Measurements from ENCODE around the gene ITGA8. TPM values are rescaled to one million over a fixed set of nuclear protein-coding genes. Genes with fewer than 3 reads are reported as not detected.

Gene ITGA8
- total and polyA plus RNA-seq, 2 of the 13 experiments (the other 11 are each of a cell fraction or from before 2014, with no cell fraction given): not detected

DNA sequence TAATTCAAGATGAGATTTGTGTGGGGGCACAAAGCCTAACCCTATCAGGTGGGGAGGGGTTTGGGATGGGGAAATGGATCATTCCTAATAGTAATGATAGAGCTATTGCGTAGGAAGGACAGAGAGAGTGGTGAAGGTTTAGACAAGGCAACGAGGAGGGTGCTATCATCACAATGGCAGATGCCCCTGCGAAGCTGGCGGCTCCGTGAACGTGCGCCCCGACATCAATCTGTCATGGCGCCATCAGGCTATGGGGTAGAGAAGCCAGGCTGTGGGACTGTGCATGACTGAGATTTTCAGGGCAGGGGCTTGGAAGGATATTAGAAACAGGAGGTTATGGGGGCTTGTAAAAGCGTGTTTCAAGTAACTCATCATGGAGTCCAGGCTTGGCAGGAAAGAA, 157.6 kb downstream of the ITGA8 start:
- ATAC-seq (no peak), FAIRE-seq (no peak), DNase-seq (ENCODE audit: low spot score) (no peak)
- Histone ChIP-seq H3K4me1 (ENCODE audit: insufficient read depth, low read length) (no peaks in the 10 kb centered on the region), H3K4me3 (replicated peaks in 1 of 3; ENCODE audit: insufficient read depth in 1 of 3, low read depth in 2 of 3, low read length in 3 of 3) (no peak overlapping the region), H3K9ac (ENCODE audit: insufficient read depth, low read depth, low read length) (no peak overlapping the region), H3K27ac (ENCODE audit: extremely low read length, insufficient read depth, low read length) (no peak overlapping the region), H3K36me3 (replicated peaks in 1 of 2; ENCODE audit: control insufficient read depth in 1 of 2, insufficient read depth in 2 of 2, low read length in 2 of 2) (no peaks in the 10 kb centered on the region), H3K79me2 (ENCODE audit: insufficient read depth, low read length) (no peaks in the 10 kb centered on the region), H4K20me1 (ENCODE audit: insufficient read depth, low read length) (no peaks in the 10 kb centered on the region), H2AFZ (ENCODE audit: low read length) (no peak overlapping the region), H3K9me3 (ENCODE audit: low read length) (no peaks in the 10 kb centered on the region), H3K27me3 (ENCODE audit: control insufficient read depth in 1 of 2, insufficient read depth in 2 of 2, low read length in 2 of 2) (peaks cover 0 to 4% of the 10 kb centered on the region in 2 experiments; a peak in 1 of 5 replicates), H3K4me2 (ENCODE audit: low read depth, low read length) (no peak overlapping the region)
- in situ Hi-C loops (cut with HindIII; ENCODE audit: extremely low pct_ligation_motif_present, low pct_unique_long_range_greater_than_20kb): no loop called here
- intact Hi-C loops (cut with micrococcal nuclease; ENCODE audit: unreplicated experiment): no loop called here
- no TSS peak for BruUV-seq (replicated peaks)
- POLR2A ChIA-PET: no interaction called here
- TF ChIP-seq ZNF282 (IDR thresholded peaks at IDR 0.05; ENCODE audit: partially characterized antibody): no peak
- TF ChIP-seq PHF5A (CRISPR knock-in tag; IDR thresholded peaks at IDR 0.05; ENCODE audit: low read depth, unreplicated experiment): no peak
- TF ChIP-seq ZNF672 (CRISPR knock-in tag; IDR thresholded peaks at IDR 0.05): no peak
- no peak for TF ChIP-seq JARID2 (CRISPR knock-in tag; IDR thresholded peaks at IDR 0.05; ENCODE audit: insufficient replicate concordance)
- TF ChIP-seq, protein P1, sequence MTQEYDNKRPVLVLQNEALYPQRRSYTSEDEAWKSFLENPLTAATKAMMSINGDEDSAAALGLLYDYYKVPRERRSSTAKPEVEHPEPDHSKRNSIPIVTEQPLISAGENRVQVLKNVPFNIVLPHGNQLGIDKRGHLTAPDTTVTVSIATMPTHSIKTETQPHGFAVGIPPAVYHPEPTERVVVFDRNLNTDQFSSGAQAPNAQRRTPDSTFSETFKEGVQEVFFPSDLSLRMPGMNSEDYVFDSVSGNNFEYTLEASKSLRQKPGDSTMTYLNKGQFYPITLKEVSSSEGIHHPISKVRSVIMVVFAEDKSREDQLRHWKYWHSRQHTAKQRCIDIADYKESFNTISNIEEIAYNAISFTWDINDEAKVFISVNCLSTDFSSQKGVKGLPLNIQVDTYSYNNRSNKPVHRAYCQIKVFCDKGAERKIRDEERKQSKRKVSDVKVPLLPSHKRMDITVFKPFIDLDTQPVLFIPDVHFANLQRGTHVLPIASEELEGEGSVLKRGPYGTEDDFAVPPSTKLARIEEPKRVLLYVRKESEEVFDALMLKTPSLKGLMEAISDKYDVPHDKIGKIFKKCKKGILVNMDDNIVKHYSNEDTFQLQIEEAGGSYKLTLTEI (CRISPR knock-in tag; conservative IDR thresholded peaks at IDR 0.05): no peak
- TF ChIP-seq HDAC2 (CRISPR knock-in tag; IDR thresholded peaks at IDR 0.05): no peak
- TF ChIP-seq FOXJ3 (CRISPR knock-in tag; IDR thresholded peaks at IDR 0.05; ENCODE audit: borderline replicate concordance): no peak
- TF ChIP-seq ZNF747 (CRISPR knock-in tag; IDR thresholded peaks at IDR 0.05; ENCODE audit: borderline replicate concordance): no peak
- TF ChIP-seq ZNF564 (CRISPR knock-in tag; IDR thresholded peaks at IDR 0.05): no peak
- TF ChIP-seq, protein P2, sequence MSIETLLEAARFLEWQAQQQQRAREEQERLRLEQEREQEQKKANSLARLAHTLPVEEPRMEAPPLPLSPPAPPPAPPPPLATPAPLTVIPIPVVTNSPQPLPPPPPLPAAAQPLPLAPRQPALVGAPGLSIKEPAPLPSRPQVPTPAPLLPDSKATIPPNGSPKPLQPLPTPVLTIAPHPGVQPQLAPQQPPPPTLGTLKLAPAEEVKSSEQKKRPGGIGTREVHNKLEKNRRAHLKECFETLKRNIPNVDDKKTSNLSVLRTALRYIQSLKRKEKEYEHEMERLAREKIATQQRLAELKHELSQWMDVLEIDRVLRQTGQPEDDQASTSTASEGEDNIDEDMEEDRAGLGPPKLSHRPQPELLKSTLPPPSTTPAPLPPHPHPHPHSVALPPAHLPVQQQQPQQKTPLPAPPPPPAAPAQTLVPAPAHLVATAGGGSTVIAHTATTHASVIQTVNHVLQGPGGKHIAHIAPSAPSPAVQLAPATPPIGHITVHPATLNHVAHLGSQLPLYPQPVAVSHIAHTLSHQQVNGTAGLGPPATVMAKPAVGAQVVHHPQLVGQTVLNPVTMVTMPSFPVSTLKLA (IDR thresholded peaks at IDR 0.05): no peak
- no peak for TF ChIP-seq ZNF34 (CRISPR knock-in tag; IDR thresholded peaks at IDR 0.05; ENCODE audit: borderline replicate concordance)
- no peak for TF ChIP-seq NR2F2 (IDR thresholded peaks at IDR 0.05; ENCODE audit: borderline replicate concordance, low read depth)
- TF ChIP-seq ZNF792 (CRISPR knock-in tag; IDR thresholded peaks at IDR 0.05): no peak
- TF ChIP-seq ZNF543 (CRISPR knock-in tag; IDR thresholded peaks at IDR 0.05): no peak
- TF ChIP-seq ATF5 (CRISPR knock-in tag; IDR thresholded peaks at IDR 0.05; ENCODE audit: low read depth): no peak
- no peak for TF ChIP-seq ZBTB1 (CRISPR knock-in tag; IDR thresholded peaks at IDR 0.05; ENCODE audit: borderline replicate concordance)
- no peak for TF ChIP-seq HNRNPK (IDR thresholded peaks at IDR 0.05; ENCODE audit: low read depth, low read length, poor library complexity, severe bottlenecking)
- no peak for TF ChIP-seq BCL6 (CRISPR knock-in tag; IDR thresholded peaks at IDR 0.05)
- no peak for TF ChIP-seq ZSCAN21 (CRISPR knock-in tag; IDR thresholded peaks at IDR 0.05; ENCODE audit: borderline replicate concordance)
- WGBS (ENCODE audit: low lambda C conversion rate): 29% methylated on average over 10 of the region's 10 CpGs
- CTCF ChIA-PET (ENCODE audit: low intra/inter-chr PET ratio, low total read pairs): no interaction called here

All from HepG2 (cell line).